HG02840 (cell line): Measurements from ENCODE around the gene BID.

ENCODE experiments used
- ATAC-seq: cut with Tn5 transposase; IDR thresholded peaks from one replicate; pipeline ENCODE4 v1.9.1; 2021; ENCODE audit warnings: mild to moderate bottlenecking, moderate library complexity, moderate number of reproducible peaks; ENCODE audit not compliant: unreplicated experiment, low FRiP score

Gene BID

DNA sequence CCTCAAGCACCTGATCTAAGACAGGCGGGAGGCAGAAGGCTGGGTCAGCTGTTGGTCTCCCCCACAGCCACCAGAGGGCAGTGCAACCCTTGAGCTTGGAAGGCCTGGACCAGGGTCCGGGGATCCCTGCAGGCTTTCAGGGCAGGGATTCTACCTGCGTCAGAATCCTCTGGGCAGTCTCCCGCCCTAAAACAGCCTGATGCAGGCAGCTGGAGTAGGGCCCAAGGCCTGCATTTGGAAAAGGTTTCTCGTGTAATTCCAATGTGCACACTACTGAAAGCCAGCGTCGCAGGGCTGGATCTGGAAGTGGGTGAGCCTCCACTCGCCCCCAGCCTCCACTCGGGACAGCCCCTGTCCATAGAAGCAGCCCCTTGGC, 31.8 kb downstream of the BID start:
- no peak for ATAC-seq

DNA sequence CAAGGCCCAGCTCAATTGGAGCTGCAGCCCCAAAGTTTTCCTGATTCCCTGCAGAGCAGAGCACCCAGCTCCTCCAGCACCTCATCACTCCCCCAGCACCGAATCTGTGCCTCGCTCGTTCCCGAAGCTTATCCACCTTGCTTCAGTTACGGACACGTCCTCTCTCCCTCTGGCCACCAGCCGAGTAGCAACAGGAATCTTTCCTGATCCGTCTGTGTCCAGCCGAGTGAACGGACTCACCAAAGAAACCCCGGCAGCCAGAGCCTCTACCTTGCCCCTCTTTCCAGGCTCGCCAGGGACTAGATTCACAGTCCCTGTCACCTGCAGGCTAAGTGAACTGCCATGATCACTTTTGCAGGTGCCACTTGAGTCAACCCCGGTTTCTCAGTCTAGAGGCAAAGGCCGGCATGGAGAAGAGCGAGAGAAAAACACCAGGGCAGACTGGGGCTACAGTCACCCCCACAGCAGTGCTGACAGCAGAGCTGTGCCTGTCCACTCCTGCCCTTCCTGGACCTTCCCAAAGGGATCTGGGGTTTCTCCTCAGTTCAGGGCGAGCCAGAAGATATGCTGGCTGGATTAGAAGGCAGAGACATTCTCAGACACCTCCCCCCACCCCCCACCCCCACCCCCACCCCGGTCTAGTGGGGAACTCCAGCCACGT, 32.3 kb downstream of the BID start:
- ATAC-seq: no peak

DNA sequence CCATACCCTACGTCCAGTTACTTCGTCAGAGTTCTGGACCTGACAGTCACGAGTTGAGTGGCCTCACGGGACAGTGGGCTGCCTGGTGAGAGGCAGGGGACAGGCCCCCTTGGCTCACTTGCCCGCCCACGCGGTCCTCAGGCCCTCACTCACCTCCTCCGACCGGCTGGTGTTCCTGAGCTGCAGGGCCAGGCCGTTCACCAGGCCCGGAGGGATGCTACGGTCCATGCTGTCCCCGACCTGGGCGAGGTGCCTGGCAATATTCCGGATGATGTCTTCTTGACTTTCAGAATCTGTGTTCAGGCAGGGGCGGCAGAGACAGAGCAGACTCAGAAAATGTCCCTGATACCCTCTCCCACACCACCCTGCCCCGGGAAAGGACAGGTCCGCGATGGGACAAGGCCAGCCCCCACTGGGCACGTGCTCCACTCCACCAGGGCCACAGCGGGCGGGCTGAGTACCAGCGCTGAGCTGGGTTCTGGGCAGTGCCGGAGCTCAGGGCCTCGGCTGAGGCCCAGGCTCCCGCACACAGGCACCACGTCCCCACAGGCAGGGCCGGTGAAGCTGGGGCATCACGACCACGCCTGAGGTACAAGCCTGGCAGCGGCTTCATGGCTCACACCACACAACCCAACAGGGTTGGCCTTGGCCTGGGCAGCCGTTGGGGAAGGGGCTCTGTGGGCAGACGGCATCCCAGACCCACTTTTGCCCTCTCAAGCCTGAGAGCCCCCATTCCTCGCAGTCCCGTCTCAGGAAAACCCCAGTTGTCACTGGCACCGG, 34.9 kb downstream of the BID start:
- no peak for ATAC-seq

DNA sequence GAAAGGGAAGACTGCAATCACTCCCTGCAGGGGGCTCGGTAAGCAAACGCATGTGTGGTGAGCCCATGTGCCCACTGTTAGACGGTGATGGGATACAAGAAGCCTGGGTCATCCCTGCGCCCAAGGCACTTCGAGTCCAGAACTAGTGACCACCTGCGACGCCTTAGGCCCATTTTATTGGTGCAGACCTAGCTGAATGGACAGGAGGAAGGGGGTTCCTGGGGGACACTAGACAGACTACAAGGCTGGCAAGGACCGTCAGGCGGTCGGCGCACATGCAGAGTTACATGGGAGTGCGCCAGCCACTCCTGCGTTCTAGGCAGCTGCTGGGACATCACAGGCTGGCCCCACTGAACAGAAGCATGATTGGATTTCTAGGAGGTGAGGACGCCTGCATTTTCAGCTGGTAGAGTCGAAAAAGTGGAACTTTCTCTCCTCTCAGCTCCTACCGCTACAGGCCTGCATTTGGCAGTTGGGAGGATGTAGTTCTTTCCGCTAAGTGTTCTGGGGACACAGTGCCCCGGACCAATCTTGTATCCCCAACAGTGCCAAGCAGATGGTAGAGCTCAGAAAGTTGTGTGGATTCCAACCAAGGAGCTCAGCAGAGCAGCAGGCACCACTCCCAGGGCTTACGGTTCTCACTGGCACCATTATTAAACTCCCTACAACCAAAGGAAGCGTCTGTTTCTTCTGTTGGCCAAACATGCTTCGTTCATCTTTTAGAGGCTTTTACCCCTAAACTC, 35.7 kb downstream of the BID start:
- ATAC-seq: no peak

DNA sequence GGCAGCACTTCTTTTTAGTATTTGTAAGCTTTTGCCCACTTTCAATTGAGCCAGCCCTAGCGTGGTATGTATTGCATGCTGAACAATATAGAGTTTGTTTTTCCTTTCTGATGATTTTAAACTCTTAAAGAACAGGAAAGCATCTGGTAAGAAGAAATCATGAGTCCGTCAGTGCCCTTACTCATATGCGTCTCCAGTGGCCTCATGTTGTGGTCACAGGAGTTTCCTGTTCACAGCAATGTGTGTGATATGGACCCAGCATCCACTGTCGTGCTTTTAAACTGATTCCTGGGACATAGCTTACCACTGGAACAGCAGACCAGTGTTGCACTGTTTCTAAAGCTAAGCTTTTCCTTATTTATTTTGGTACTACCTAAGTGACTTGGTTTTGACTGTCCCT, 40.1 kb downstream of the BID start:
- no peak for ATAC-seq

DNA sequence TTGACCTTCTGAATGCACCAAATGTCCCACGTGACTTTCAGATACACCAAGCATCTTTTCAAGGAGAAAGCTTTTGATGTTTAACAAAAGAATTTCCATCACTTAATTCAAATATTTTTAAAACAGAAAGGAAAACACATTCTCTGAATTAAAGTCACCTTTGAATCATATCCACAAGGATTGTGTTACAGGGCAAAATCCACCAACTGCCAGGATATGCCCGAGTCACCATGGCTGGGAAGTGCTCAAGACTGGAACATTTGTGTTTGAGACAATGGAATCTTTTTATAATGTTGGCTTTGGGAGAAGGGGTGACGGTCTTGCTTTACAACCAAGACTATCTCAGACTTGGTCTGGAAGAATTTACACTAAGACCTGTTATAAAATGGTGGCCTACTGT, 40.8 kb downstream of the BID start:
- no peak for ATAC-seq

DNA sequence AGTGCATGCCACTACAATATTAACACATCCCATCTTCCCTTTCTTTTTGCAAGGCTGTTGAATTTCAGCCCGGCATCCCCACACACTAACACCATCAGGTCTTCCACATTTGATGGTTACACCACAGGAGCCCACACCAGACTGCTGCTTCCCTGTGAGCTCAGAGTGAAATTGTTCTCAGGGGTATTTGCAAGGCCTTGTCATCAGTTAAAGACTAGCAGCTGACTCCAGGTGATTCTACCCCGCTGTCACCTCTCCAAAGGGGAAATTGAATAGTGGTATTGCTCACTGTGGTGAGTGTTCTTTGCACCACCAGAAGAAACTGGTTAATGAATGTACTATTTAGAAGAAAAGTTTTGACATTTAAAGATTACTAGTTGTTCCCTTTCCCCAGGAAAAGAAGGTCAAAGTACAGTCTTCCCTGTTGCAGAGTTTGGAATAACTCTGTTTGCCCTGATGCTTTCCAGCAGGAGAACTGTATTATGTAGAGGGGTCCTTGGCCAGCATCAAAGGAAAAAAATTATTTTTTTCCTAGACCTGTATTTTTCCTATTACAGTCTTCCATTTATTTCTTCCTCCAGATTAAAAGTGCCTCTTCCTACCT, 41.9 kb downstream of the BID start:
- no peak for ATAC-seq

DNA sequence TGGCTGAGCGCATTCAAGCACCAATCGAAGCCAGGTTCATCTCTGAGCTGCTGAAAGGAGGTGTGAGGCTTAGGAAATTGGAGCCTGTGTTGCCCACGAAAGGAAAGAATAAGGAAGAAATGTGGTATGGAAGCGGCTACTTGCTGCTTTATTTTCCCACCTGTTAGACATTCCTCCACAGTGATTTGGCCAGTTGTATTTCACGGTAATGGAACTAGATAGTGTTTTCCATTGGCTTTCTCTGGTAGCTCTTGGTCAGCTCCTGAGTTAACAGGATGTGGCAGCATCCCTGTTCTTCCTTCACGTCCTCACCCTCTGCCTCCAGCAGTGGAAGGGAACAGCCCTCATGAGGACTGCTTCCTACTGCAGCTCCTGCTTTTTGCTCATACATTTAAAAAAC, 44.7 kb downstream of the BID start:
- no peak for ATAC-seq

DNA sequence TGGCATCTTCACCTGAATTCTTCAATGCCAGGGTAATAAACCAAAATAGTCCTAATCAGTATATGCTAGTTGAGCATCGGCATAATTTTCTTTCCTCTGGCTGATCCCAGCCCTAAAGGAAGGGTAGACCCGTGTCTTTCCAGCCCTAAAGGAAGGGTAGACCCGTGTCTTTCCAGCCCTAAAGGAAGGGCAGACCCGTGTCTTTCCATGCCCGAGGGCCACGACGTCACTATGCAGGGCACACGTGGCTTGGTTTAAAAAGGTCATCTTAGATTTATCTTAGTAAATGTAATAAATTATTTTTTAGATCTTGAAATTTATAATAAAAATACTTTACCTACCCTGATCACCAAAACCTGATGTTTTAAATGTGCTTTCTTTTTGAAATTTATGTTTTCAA, 45.5 kb downstream of the BID start:
- ATAC-seq: no peak

DNA sequence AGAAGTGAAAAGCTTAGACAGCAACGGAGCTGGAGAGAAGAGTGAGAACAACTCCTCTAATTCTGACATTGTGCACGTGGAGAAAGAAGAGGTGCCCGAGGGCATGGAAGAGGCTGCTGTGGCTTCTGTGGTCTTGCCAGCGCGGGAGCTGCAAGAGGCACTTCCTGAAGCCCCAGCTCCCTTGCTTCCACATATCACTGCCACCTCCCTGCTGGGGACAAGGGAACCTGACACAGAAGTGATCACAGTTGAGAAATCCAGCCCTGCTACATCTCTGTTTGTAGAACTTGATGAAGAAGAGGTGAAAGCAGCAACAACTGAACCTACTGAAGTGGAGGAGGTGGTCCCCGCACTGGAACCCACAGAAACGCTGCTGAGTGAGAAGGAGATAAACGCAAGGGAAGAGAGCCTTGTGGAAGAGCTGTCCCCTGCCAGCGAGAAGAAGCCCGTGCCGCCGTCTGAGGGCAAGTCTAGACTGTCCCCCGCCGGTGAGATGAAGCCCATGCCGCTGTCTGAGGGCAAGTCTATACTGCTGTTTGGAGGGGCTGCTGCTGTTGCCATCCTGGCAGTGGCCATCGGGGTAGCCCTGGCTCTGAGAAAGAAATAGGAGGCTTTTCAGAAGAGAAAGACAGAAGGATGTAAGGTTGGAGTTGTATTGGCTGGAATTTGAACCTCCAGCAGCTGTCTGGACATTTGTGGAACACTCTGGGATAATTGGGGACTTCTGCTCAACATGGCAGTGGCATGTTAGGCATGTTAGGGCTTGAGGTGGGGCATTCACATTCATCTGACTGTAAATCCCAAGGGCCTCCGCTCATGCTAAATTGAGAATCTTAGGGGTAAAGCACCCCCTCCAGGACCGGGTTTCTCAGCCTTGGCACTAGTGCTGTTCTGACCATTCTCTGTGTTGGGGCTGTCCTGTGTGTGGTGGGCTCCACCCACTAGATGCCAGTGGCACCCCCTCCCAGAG, 47.1 kb downstream of the BID start:
- no peak for ATAC-seq

DNA sequence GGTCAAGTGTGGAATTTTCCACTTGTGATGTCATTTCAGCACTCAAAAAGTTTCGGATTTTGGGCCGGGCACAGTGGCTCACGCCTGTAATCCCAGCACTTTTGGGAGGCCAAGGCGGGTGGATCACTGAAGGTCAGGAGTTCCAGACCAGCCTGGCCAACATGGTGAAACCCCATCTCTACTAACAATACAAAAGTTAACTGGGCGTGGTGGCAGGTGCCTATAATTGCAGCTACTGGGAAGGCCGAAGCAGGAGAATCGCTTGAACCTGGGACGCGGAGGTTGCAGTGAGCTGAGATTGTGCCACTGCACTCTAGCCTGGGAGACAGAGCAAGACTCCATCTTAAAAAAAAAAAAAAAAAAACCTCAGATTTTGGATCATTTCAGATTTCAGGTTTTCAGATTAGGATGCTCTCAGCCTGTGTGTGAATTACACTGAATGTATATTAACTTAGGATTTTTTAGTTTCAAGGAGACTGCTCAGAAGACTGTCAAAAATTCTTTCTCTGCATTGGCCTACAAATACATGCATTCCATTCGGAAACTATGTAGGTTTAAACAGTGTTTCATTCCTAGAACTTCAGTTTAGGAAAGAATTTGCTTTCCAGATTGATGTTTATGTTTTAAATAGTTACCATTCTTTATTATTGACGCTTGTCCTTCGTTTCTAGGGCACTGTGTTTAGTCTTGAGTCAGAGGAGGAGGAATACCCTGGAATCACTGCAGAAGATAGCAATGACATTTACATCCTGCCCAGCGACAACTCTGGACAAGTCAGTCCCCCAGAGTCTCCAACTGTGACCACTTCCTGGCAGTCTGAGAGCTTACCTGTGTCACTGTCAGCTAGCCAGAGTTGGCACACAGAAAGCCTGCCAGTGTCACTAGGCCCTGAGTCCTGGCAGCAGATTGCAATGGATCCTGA, 48.0 kb downstream of the BID start:
- ATAC-seq: no peak

DNA sequence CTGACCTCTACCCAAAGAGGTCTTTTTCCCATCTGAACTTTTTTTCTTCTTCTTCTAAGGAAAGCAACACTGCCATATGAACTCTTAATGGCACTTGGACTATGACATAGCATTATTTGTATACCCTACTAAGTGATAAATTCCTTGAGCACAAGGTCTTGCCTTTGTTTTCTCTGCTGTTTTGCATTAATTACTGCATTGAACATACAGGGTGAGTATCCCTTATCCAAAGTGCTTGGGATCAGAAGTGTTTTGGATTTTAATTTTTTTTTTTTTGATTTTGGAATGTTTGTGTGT, 48.8 kb downstream of the BID start:
- no peak for ATAC-seq

DNA sequence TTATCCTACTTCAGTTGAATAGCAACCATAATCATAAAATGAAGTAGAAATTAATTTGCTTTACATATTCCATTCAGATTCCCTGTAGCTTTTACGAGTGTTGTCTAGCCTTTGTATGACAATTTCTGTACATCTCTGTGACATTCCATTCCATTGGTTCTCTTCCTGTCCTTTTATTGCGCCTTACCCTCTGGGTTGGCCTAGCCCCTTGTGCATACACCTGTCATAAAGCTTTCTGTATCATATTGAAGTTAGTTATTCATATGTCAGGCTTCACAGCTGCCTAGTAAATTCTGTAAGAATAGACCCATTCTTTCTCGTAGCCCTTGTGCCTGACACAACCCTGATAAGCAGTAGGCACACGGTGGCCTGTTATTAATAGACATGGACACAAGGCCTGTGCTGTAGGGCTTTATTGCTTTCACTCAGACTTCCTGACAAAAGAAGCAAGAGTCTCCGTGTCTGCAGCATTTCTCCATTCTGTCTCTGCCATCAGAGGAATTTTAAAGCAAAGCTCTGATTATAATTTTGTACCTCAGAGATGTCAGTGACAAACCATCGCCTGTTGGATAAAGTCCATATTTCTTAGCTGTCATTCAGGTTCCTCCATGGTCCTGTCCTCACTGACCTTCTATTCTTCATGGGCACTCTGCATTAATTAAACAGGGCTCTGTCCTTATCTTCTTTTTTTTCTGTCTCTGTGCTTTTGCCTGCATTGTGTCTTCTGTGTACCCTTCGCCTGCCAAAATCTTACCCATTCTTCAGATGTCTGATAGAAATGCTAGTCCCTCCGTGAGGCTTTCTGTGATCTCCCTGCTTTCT, 49.4 kb downstream of the BID start:
- ATAC-seq: no peak

DNA sequence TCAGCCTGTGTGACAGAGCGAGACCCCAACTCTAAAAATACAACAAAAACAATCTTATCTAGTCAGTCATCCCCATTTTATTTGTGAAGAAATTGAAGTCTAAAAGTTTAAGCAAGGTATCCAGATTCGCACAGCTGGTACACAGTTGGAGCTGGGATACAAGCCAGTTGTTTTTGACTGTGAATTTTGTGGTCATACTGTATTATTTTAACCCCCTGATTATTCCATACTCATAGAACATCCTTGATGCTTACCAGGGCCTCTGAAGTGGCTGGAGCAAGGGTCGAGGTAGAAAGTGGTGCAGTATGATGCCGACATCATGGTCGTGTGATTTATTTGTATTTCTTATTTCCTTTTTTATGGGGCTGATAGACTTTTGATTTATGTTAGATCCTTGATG, 50.0 kb downstream of the BID start:
- ATAC-seq: no peak

DNA sequence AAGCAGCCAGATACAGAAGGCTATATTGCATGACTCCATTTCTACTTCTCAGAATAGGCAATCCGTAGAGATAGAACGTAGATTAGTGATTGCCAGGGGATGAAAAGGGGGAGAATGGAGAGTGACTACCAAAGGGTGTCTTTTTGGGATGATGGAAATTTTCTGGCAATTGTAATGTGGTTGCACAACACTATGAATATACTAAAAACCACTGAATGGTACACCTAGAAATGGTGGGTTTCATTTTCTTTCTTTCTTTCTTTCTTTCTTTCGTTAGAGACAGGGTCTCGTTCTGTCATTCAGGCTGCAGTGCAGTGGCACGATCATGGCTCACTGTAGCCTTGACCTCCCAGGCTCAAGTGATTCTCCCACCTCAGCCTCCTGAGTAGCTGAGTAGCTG, 54.4 kb downstream of the BID start:
- ATAC-seq: no peak

DNA sequence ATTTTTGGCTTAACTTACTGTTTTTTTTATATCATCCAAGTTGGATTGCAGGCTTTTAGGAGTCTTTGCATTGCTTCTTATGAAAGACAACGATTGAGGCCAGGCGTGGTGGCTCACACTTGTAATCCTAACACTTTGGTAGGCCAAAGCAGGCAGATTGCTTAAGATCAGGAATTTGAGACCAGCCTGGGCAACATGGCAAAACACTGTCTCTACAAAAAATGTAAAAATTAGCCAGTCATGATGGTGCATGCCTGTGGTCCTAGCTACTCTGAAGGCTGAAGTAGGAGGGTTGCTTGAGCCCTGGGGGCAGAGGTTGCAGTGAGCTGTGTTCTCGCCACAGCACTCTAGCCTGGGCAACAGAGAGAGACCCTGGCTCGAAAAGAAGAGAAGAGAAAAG, 56.6 kb downstream of the BID start:
- no peak for ATAC-seq

DNA sequence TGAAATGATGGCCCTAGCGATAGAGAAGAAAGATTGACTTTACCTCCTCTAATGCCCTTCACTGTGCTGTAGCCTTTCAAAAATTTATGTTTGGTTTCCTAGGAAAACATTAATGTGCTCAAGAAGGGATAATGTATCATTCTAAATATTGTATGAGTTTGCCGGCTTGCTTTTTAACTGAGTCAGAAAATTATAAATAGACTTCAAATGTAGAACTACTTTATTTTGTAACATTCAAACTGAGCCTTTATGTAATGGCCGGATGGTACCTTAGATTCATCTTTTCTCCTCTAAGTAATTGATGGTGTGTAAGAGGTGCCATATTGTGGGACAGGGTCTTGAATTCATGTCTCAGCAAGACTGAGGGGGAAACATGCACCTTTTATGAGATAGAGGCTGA, 57.7 kb downstream of the BID start:
- no peak for ATAC-seq

DNA sequence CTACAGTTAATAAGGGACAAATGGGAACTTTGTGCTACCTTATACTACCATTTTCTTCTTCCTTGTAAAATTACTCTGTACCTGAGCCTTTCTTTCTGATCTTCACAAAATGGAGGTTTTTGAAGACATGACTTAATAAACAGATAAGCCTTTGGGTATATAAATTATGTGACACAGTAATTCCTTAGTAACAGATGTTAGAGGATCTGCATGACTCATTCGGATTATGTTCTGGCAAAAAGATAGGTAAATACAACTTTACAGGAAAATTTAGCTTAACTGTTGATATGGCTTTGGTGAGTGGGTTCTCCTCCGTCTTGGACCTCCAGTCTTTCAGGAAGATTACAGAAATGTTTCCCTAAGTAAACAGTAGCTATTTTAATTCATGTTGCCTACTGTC, 61.8 kb downstream of the BID start:
- no peak for ATAC-seq

DNA sequence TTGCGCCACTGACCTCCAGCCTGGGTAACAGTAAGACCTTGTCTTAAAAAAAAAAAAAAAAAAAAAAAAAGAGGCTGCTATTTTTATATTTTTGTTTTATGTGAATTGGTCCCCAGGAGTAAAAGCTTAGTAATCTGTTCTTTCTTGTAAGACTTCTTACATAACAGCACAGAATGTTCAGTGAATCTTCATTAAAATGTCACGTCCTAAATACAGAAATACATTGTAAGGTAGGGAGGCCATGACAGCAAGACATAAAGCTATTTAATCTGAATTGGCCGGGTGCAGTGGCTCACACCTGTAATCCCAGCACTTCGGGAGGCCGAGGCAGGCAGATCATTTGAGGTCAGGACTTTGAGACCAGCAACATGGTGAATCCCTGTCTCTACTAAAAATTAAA, 64.2 kb downstream of the BID start:
- no peak for ATAC-seq
